Limb (tissue), 2 donors: ENCODE data around the gene NME7.
"Not testable (repeated sequence)": the region's sequence is repeated elsewhere in the genome, so short reads cannot be mapped to it uniquely, and the experiment has no call there.

Experiments
- DNase-seq, 2 donors: peaks; one replicate each; pipeline ENCODE4 v3.0.0-alpha.2; 2016; ENCODE audit errors: extremely low spot score in 2 of 2

Gene NME7

GRCh38 chr1:169128562-169128961, 239.0 kb downstream of the NME7 start:
- no peak for DNase-seq

- DNase-seq: no peak
These were observed 240.3 kb downstream of the NME7 start for GRCh38 chr1:169127305-169127704.

- DNase-seq: no peak
These were observed 241.3 kb downstream of the NME7 start for GRCh38 chr1:169126335-169126734.

GRCh38 chr1:169125597-169125996, 242.0 kb downstream of the NME7 start:
- DNase-seq: not testable (repeated sequence)

- DNase-seq: no peak
These were observed 243.1 kb downstream of the NME7 start for GRCh38 chr1:169124459-169124858.

GRCh38 chr1:169122976-169123375, 244.6 kb downstream of the NME7 start:
- no peak for DNase-seq

GRCh38 chr1:169121146-169121923, 246.3 kb downstream of the NME7 start:
- no peak for DNase-seq

- DNase-seq: no peak
These were observed 247.5 kb downstream of the NME7 start for GRCh38 chr1:169120066-169120465.

- no peak for DNase-seq
These were observed 248.2 kb downstream of the NME7 start for GRCh38 chr1:169119405-169119804.

GRCh38 chr1:169118227-169118626, 249.4 kb downstream of the NME7 start:
- DNase-seq: no peak

- no peak for DNase-seq
These were observed 250.0 kb downstream of the NME7 start for GRCh38 chr1:169117599-169117998.

- DNase-seq: no peak
These were observed 250.6 kb downstream of the NME7 start for GRCh38 chr1:169117014-169117413.

- DNase-seq: peak in 1 of 2 donors; percentile 26
These were observed 251.6 kb downstream of the NME7 start for GRCh38 chr1:169115891-169116585.

- no peak for DNase-seq
These were observed 253.9 kb downstream of the NME7 start for GRCh38 chr1:169113613-169114119.

- DNase-seq: no peak
These were observed 255.4 kb downstream of the NME7 start for GRCh38 chr1:169112241-169112640.

GRCh38 chr1:169111472-169111871, 256.1 kb downstream of the NME7 start:
- no peak for DNase-seq

GRCh38 chr1:169110689-169111447, 256.7 kb downstream of the NME7 start:
- no peak for DNase-seq

- DNase-seq: no peak
These were observed 257.4 kb downstream of the NME7 start for GRCh38 chr1:169110236-169110635.

GRCh38 chr1:169109561-169110134, 257.9 kb downstream of the NME7 start:
- no peak for DNase-seq

GRCh38 chr1:169108863-169109560, 258.6 kb downstream of the NME7 start:
- no peak for DNase-seq

- DNase-seq: no peak
These were observed 259.4 kb downstream of the NME7 start for GRCh38 chr1:169108223-169108622.
